NCI-H187 (cell line): ENCODE measurements around the gene DEFB127.
"Not testable (repeated sequence)": the region's sequence is repeated elsewhere in the genome, so short reads cannot be mapped to it uniquely, and the experiment has no call there.

Experiments
- DNase-seq, 2 experiments: peaks; one replicate each; lab custom pipeline; 2025; lab: John Stamatoyannopoulos, UW

The DEFB127 gene, protein sequence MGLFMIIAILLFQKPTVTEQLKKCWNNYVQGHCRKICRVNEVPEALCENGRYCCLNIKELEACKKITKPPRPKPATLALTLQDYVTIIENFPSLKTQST

DNA sequence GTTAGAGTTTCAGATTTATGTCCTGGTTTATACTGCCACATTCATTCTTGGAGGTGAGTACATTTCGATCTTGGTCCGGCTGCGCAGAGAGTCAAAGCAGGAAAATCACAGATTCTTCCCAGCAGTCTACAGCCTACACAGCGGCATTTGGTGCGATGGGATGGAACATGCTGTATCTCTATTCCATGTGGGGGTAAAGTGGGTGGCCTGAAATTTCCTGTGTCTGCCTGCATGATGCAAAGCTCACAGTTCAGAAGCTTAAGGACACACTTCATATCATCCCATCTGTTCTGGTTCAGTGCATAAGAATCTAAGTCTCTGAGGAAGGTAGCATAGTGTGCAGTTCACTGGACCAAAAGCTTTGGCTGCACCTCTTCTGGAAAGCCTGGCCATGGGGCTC is at the start of gene DEFB127:
Gene DEFB127 (plus strand): TSS at position 301 of the 400 bp plus-strand sequence. CDS start 91 bp downstream, at position 392.
- DNase-seq: no peak

DNA sequence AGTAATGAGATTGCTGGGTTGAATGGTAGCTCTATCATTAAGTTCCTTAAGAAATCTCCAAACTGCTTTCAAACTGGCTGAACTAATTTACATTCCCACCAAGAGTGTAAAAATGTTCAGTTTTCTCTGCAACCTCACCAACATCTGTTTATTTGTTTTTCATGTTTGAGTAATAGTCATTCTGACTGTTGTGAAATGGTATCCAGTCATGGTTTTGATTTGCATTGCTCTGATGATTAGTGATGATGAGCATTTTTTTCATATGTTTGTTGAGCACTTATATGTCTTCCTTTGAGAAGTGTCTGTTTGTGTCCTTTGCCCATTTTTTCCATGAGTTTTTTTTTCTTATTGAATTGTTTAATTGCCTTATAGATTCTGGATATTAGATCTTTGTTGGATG is 44.9 kb upstream of the DEFB127 start:
- no peak for DNase-seq

DNA sequence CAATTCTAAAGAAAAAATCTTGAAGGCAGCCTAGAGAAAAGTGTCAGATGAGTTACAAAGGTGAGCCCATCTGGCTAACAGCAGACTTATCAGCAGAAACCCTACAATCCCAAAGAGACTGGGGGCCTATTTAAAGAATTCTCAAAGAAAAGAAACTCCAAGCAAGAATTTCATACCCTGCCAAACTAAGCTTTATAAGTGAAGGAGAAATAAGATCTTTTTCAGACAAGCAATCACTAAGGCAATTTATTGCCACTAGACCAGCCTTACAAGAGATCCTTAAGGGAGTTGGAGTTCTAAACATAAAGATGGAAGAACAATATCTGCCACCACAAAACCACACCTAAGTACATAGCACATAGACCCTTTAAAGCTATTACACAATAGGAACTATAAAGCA is 39.7 kb upstream of the DEFB127 start:
- DNase-seq: no peak

DNA sequence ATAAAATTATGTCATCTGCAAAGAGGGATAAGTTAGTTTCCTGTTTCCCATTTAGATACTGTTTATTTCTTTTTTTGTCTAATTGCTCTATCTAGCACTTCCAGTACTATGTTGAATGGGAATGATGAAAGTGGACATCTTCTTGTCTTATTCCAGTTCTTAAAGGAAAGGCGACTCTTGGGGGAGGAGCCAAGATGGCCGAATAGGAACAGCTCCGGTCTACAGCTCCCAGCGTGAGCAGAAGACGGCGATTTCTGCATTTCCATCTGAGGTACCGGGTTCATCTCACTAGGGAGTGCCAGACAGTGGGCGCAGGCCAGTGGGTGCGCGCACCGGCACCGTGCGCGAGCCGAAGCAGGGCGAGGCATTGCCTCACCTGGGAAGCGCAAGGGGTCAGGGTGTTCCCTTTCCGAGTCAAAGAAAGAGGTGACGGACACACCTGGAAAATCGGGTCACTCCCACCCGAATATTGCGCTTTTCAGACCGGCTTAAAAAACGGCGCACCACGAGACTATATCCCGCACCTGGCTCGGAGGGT is 27.4 kb upstream of the DEFB127 start:
- not testable (repeated sequence) for DNase-seq

DNA sequence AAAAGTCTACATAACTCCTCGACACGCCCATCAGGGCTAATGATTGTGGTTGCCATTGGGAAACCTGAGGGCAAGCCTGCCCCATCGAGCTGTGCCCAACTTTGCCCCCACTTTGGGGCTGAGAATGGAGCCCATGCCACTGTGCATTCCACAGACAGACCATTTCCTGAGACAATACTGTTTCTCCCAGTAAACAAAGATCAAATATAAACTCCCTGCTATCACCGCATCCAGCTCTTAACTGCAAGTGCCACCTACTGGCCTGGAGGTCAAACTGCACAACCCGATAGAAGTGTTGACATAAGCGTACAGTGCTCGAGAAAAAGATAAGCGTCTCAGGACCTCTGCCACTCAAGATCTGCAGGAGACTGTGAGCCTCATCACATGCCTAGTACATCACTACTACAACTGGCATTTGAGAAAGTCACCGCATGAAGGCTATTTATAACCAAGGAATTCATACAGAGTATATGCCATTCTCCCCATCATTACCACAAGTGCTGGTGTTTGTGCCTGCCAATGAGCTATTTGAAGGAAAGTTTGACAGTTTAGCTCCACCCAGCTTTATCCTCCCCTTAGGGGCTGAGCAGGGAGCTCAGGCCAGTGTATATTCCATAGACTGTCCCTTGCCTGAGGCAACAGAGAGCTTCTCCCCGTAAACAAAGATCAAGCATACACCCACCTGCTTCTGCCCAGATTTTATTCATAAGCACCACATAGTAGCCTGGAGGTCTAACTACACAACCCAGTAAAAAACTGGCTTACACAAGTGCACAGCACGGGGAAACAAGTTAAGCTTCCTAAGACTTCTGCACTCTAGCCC is 19.4 kb upstream of the DEFB127 start:
- no peak for DNase-seq

DNA sequence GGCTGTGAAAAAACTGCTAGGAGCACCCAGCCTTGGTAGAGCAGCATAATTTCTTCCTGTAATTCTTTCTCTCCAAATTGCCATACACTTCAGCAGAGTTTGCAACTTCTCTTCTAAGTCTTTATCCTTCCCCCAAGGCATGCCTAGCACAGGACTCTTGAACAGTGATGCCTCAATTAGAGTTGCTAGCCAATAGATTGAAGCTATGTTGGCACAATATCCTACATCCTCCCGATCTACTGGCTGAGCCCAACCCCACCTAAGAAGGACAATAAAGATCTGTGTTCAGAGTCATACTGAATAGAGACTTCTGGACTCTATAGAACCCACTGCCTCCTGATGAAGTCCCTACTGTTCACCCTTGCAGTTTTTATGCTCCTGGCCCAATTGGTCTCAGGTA is 15.0 kb upstream of the DEFB127 start, which contains the start of gene DEFB126:
Gene DEFB126 (plus strand): TSS at position 301 of the 400 bp plus-strand sequence. CDS start 39 bp downstream, at position 340.
- no peak for DNase-seq

DNA sequence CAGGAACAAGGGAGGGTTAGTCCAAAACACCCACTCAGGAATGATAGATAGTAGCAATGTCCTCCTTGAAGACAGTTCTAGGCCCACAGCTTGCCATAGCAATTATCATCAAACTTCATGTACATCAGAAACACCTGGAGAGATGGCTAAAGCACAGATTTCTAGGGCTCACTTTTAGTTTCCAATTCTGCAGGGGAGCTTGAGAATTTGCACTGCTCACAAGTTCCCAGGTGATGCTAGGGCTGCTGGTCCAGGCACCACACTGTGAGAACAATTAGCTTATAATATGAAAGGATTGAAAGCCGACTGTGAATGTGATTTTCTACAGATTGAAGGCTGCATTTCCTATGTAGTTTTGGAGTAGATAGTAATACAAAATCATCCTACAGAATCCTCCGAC is 11.4 kb upstream of the DEFB127 start:
- no peak for DNase-seq

DNA sequence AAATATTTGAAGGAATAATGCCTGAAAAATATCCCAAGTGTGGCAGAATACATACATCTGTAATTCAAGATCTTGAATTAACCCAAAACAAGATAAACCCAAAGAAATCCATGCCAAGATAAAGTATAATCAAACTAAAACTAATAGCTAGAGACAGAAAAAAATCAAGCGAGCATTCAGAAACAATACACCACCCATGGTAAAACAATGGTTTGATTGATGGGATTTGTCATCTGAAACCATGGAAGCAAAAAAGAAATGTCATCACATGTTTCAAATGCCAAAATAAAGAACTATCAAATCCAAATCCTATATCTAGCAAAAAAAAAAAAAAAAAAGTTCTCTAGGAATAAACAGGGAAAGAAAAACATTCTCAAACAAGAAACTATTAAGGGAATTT is 5.1 kb upstream of the DEFB127 start:
- DNase-seq: no peak

DNA sequence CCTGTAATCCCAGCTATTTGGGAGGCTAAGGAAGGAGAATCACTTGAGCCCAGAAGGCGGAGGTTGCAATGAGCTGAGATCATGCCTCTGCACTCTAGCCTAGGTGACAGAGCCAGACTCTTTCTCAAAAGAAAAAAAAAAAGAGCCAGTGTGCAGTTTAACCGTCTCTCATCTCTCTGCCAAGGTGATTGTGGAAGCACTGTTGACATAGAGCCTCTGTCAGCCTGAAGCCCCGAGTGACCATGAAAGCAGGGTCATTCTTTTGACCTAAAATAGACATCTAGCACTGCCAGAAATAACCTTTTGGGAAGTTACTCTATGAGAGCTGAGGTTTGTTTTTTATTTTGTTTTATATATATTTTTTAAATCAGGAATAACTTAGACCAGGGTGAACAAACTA is 7.4 kb downstream of the DEFB127 start:
- no peak for DNase-seq

DNA sequence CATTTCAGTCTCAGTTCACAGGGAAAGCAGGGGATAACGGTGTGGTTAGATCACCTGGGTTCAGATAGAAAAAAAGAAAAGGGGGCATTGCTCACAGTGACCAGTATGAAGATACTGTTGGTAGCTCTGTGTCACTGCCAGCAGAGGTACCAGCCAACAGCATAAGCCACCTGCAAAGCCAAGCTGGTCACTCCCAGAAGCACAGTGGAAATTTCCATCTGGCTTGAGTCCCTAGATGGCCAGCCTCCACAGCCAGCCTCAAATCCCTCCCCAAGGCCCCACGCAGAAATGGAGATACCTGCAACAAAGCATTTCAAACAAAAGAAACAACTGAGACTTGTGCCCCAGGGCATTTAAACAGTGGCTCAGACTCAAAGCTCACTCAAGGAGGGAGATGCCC is 11.6 kb downstream of the DEFB127 start:
- no peak for DNase-seq

DNA sequence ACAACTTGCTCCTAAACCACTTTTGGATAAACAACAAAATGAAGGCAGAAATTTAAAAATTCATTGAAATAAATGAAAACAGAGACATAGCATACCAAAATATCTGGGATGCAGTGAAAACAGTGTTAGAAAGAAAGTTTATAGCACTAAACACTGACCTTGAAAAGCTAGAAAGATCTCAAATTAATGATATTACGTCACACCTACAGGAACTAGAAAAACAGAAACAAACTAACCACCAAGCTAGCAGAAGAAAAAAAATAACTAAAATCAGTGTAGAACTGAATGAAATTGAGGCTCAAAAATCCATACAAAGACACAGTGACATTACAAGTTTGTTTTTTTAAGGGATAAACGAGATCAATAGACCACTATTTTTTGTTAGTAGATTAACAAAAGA is 27.0 kb downstream of the DEFB127 start:
- no peak for DNase-seq

DNA sequence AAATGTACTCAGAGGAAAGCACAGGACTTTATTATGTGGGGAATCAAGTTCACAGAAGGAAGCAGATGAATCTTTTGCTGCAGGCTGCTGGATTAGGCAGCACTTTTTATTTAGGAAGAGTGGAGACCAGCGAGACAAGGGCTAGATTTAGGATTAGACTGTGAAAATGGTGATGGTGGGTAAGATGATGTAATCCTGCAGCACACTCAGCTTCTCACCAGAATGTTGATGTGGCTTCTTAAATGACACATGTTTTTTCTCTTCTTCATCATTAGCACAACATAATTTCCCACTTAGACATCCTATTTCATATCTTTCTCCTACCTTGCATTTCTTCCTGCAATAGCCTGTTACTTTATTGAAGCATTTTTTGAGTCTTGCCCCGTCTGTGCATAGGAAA is 30.5 kb downstream of the DEFB127 start:
- no peak for DNase-seq

DNA sequence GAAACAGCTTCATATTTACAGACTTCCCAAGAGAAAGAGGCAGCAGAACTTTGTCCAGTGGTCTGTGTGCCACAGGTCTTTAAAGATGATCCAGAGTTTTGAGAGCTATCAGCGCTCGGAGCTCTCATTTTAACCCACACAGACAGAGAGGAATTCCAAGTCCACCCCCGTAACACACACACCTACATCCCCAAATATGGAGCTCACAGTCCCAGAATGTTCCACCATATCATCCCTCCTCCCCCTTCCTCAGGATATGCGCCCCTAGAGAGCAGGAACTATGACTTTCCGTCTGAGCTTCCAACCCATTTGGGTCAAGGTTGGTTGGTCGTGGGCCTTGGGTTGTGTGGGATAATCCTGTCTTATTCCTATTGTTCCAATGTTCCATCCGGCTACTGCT is 32.4 kb downstream of the DEFB127 start, which contains the start of gene DEFB128:
Gene DEFB128 (minus strand): TSS at position 101 of the 400 bp plus-strand sequence. CDS start 88 bp downstream, at position 13.
- DNase-seq: no peak

DNA sequence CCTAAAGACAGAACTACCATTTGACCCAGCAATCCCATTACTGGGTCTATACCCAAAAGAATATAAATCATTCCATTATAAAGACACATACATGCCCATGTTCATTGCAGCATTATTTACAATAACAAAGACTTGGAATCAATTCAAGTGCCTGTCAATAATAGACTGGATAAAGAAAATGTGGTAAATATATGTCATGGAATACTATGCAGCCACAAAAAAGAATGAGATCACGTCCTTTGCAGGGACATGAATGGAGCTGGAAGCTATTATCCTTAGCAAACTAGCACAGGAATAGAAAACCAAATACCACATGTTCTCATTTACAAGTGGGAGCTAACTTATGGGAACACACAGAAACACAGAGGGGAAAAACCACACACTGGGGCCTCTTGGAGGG is 41.0 kb downstream of the DEFB127 start:
- no peak for DNase-seq

DNA sequence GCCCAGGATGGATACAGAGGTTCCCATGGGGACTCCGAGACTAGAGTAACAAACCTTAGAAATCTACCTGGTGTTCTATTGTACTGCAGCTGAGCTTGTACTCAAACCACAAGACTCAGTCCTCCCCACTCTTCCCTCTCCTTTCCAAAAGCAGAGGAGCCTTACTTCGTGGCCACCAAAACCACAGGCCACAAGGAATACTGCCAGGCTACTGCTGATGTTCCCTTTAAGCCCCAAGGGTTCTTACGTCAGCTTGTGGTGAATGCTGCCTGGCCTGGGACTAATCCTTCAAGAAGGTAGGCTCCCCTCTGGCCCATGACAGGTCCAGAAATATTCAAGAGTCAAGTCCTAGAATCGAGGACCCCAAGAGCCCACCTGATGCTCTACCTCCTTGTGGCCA is 42.7 kb downstream of the DEFB127 start:
- DNase-seq: no peak

DNA sequence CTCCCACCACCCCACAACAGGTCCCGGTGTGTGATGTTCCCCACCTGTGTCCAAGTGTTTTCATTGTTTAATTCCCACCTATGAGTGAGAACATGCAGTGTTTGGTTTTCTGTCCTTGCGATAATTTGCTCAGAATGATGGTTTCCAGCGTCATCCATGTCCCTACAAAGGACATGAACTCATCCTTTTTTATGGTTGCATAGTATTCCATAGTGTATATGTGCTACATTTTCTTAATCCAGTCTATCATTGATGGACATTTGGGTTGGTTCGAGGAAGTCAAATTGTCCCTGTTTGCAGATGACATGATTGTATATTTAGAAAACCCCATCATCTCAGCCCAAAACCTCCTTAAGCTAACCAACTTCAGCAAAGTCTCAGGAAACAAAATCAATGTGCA is 46.4 kb downstream of the DEFB127 start:
- DNase-seq: not testable (repeated sequence)
